Effector memory CD4-positive, alpha-beta T cell (primary cell): Measurements from ENCODE around the gene TAF10.

ENCODE experiments used
- DNase-seq, 3 donors: peaks; one replicate each; pipeline ENCODE4 v3.0.0-alpha.2; 2020
- H3K27ac ChIP-seq: 2 replicates; pipeline ENCODE4 v1.7.0; 2013; ENCODE audit warnings: mild to moderate bottlenecking, low read length, moderate library complexity; ENCODE audit not compliant: insufficient read depth, poor library complexity, severe bottlenecking
- H3K27me3 ChIP-seq: replicated peaks from 2 replicates; pipeline ENCODE4 v1.7.0; 2013; ENCODE audit warnings: mild to moderate bottlenecking, low read length; ENCODE audit not compliant: insufficient read depth, control insufficient read depth, poor library complexity, severe bottlenecking
- H3K36me3 ChIP-seq: 2 replicates; pipeline ENCODE4 v1.7.0; 2013; ENCODE audit warnings: mild to moderate bottlenecking, low read length, moderate library complexity; ENCODE audit not compliant: control insufficient read depth, insufficient read depth
- H3K4me1 ChIP-seq: 2 replicates; pipeline ENCODE4 v1.7.0; 2013; ENCODE audit warnings: low read length, mild to moderate bottlenecking; ENCODE audit not compliant: control insufficient read depth, insufficient read depth, poor library complexity, severe bottlenecking
- H3K4me3 ChIP-seq: 2 replicates; pipeline ENCODE4 v1.7.0; 2013; ENCODE audit warnings: low read length, low read depth, mild to moderate bottlenecking; ENCODE audit not compliant: insufficient read depth, poor library complexity, severe bottlenecking
- H3K9me3 ChIP-seq: 2 replicates; pipeline ENCODE4 v1.7.0; 2013; ENCODE audit warnings: mild to moderate bottlenecking, low read length, moderate library complexity; ENCODE audit not compliant: control insufficient read depth

Gene TAF10

GRCh38 chr11:6616596-6617250 is 4.7 kb upstream of the TAF10 start:
- H3K4me1 ChIP-seq, result peaks cover 27% of the 10 kb centered on the region
- no peak overlapping the region for H3K27ac ChIP-seq
- no peaks in the 10 kb centered on the region for H3K27me3 ChIP-seq
- no peak overlapping the region for H3K4me3 ChIP-seq
- H3K36me3 ChIP-seq, result peaks cover 6% of the 10 kb centered on the region
- H3K9me3 ChIP-seq, result no peaks in the 10 kb centered on the region
- DNase-seq, result no peak

- DNase-seq, result no peak
- Histone ChIP-seq H3K4me1 (peaks cover 31% of the 10 kb centered on the region), H3K27ac (no peak overlapping the region)
These were observed 4.0 kb upstream of the TAF10 start for GRCh38 chr11:6615882-6616585.

GRCh38 chr11:6615046-6615445 is 3.0 kb upstream of the TAF10 start:
- Histone ChIP-seq H3K4me1 (peaks cover 34% of the 10 kb centered on the region), H3K27me3 (no peaks in the 10 kb centered on the region), H3K9me3 (no peaks in the 10 kb centered on the region), H3K27ac (no peak overlapping the region), H3K36me3 (peaks cover 16% of the 10 kb centered on the region), H3K4me3 (no peak overlapping the region)
- no peak for DNase-seq

More at GRCh38 chr11:6615882-6616585, 4.0 kb upstream of the TAF10 start:
- no peak overlapping the region for H3K4me3 ChIP-seq
- no peaks in the 10 kb centered on the region for H3K27me3 ChIP-seq
- no peaks in the 10 kb centered on the region for H3K9me3 ChIP-seq
- peaks cover 6% of the 10 kb centered on the region for H3K36me3 ChIP-seq

- DNase-seq, result no peak
- Histone ChIP-seq H3K27ac (no peak overlapping the region), H3K9me3 (no peaks in the 10 kb centered on the region), H3K4me3 (no peak overlapping the region), H3K4me1 (peaks cover 29% of the 10 kb centered on the region), H3K27me3 (no peaks in the 10 kb centered on the region), H3K36me3 (peaks cover 22% of the 10 kb centered on the region)
These were observed 2.4 kb upstream of the TAF10 start for GRCh38 chr11:6614446-6614845.

GRCh38 chr11:6613496-6613895 is 1.5 kb upstream of the TAF10 start:
- H3K4me1 ChIP-seq, result peaks cover 25% of the 10 kb centered on the region
- H3K27ac ChIP-seq, result peak overlapping the region; percentile 95
- H3K27me3 ChIP-seq, result no peaks in the 10 kb centered on the region
- peaks cover 32% of the 10 kb centered on the region for H3K36me3 ChIP-seq
- DNase-seq, result no peak
- H3K4me3 ChIP-seq, result no peak overlapping the region
- H3K9me3 ChIP-seq, result no peaks in the 10 kb centered on the region

GRCh38 chr11:6611963-6612212 is 128 bp downstream of the TAF10 start:
- no peaks in the 10 kb centered on the region for H3K27me3 ChIP-seq
- peaks cover 38% of the 10 kb centered on the region for H3K36me3 ChIP-seq
- H3K4me3 ChIP-seq, result peak overlapping the region; percentile 66
- H3K4me1 ChIP-seq, result peaks cover 26% of the 10 kb centered on the region
- H3K9me3 ChIP-seq, result no peaks in the 10 kb centered on the region
- DNase-seq, result no peak
- H3K27ac ChIP-seq, result peak overlapping the region; percentile 95

- peaks cover 32% of the 10 kb centered on the region for H3K4me1 ChIP-seq
- peaks cover 38% of the 10 kb centered on the region for H3K36me3 ChIP-seq
- DNase-seq, result peak in 1 of 3 donors; percentile 25
These were observed 689 bp downstream of the TAF10 start for GRCh38 chr11:6611092-6611962.

GRCh38 chr11:6610591-6610990 is 1.4 kb downstream of the TAF10 start:
- peaks cover 38% of the 10 kb centered on the region for H3K36me3 ChIP-seq
- peak overlapping the region; percentile 95 for H3K27ac ChIP-seq
- H3K4me1 ChIP-seq, result peaks cover 39% of the 10 kb centered on the region
- no peak for DNase-seq
- H3K27me3 ChIP-seq, result no peaks in the 10 kb centered on the region
- no peak overlapping the region for H3K4me3 ChIP-seq
- H3K9me3 ChIP-seq, result no peaks in the 10 kb centered on the region

More at GRCh38 chr11:6611092-6611962, 689 bp downstream of the TAF10 start:
- H3K27ac ChIP-seq, result peak overlapping the region; percentile 95
- no peaks in the 10 kb centered on the region for H3K27me3 ChIP-seq
- H3K9me3 ChIP-seq, result no peaks in the 10 kb centered on the region
- H3K4me3 ChIP-seq, result peak overlapping the region; percentile 66

- no peak for DNase-seq
- no peaks in the 10 kb centered on the region for H3K9me3 ChIP-seq
- peaks cover 32% of the 10 kb centered on the region for H3K36me3 ChIP-seq
- no peak overlapping the region for H3K4me3 ChIP-seq
- H3K27ac ChIP-seq, result no peak overlapping the region
- H3K27me3 ChIP-seq, result no peaks in the 10 kb centered on the region
- peaks cover 47% of the 10 kb centered on the region for H3K4me1 ChIP-seq
These were observed 2.5 kb downstream of the TAF10 start for GRCh38 chr11:6609502-6610015.
